GM12878 (cell line): ENCODE data around the gene RASAL3. TPM values are rescaled to one million over a fixed set of nuclear protein-coding genes. Genes with fewer than 3 reads are reported as not detected.

Experiments used
- ATAC-seq: fragments of 200-7000 bp; cut with Tn5 transposase; 3 replicates; pipeline ENCODE4 v1.9.1; 2020; ENCODE audit warnings: mild to moderate bottlenecking, moderate library complexity
- BruUV-seq: library from RNA; stranded (reverse); fragments of 400-500 nt; replicated peaks from 2 replicates; lab custom pipeline; 2021; lab: Mats Ljungman, UMichigan
- CTCF ChIA-PET: fragments of 300-600 bp; sonication (Branson Sonifier 250); formaldehyde crosslinking; extraction: SDS; loops from one replicate; lab custom pipeline; 2021; ENCODE audit warnings: inconsistent platforms; lab: Yijun Ruan, JAX
- POLR2A ChIA-PET: fragments of 350-600 bp; formaldehyde crosslinking; extraction: SDS; loops from one replicate; lab custom pipeline; 2021; ENCODE audit warnings: inconsistent platforms; lab: Charles Lee
- RAD21 ChIA-PET: fragments of 300-600 bp; sonication (Branson Sonifier 250); formaldehyde crosslinking; loops from one replicate; lab custom pipeline; 2023; ENCODE audit warnings: antibody characterized with exemption; ENCODE audit not compliant: unreplicated experiment; lab: Charles Lee
- SMC1A ChIA-PET: fragments of 300-600 bp; sonication (Branson Sonifier 250); formaldehyde crosslinking; loops from one replicate; lab custom pipeline; 2023; ENCODE audit not compliant: unreplicated experiment, uncharacterized antibody; lab: Charles Lee
- DNase-seq: peaks from one replicate; pipeline ENCODE4 v3.0.0-alpha.2; 2011; ENCODE audit warnings: low read depth, low spot score
- FAIRE-seq: peaks from 3 replicates; lab custom pipeline; 2011; peaks lifted over from hg19 to GRCh38; lab: Jason Lieb, UNC
- H2AFZ ChIP-seq: 2 replicates; pipeline ENCODE4 v1.6.0; 2011; ENCODE audit warnings: low read depth, low read length, control low read depth; ENCODE audit not compliant: control insufficient read depth
- H3K27ac ChIP-seq: 2 replicates; pipeline ENCODE4 v1.5.1; 2011; ENCODE audit warnings: control low read depth; ENCODE audit not compliant: control insufficient read depth, insufficient read depth
- H3K27me3 ChIP-seq, 2 experiments: replicated peaks in 1 of 2; 2 replicates each; pipeline versions ENCODE4 v1.6.0 to v1.6.1; 2011; ENCODE audit warnings: low read length in 1 of 2; ENCODE audit not compliant: control insufficient read depth in 2 of 2, insufficient read depth in 2 of 2
- H3K36me3 ChIP-seq, 2 experiments: 2 replicates each; pipeline ENCODE4 v1.5.1; 2011; ENCODE audit warnings: low read length in 1 of 2; ENCODE audit not compliant: control insufficient read depth in 2 of 2, insufficient read depth in 2 of 2
- H3K4me1 ChIP-seq: 2 replicates; pipeline ENCODE4 v1.6.1; 2011; ENCODE audit warnings: mild to moderate bottlenecking, low read length, moderate library complexity, mixed read lengths; ENCODE audit not compliant: control insufficient read depth, insufficient read depth
- H3K4me2 ChIP-seq: 2 replicates; pipeline ENCODE4 v1.6.0; 2011; ENCODE audit warnings: control low read depth; ENCODE audit not compliant: control insufficient read depth, insufficient read depth
- H3K4me3 ChIP-seq: fragments of 200-600 bp; sonication (generic); 2 replicates; pipeline ENCODE4 v1.5.1; 2016
- H3K79me2 ChIP-seq: 2 replicates; pipeline ENCODE4 v1.6.0; 2011; ENCODE audit warnings: low read length; ENCODE audit not compliant: control insufficient read depth, insufficient read depth
- H3K9ac ChIP-seq: 2 replicates; pipeline ENCODE4 v1.8.0; 2011; ENCODE audit warnings: low read length, control low read depth, mixed read lengths; ENCODE audit not compliant: control insufficient read depth, insufficient read depth
- H3K9me3 ChIP-seq: replicated peaks from 3 replicates; pipeline ENCODE4 v1.5.1; 2011; ENCODE audit warnings: mild to moderate bottlenecking, low read length; ENCODE audit not compliant: control insufficient read depth, insufficient read depth
- H4K20me1 ChIP-seq: 2 replicates; pipeline ENCODE4 v1.6.0; 2011; ENCODE audit not compliant: control insufficient read depth, insufficient read depth
- BHLHE40 ChIP-seq, 2 experiments: fragments of 450-650 bp in 1 of 2; IDR thresholded peaks; 2 replicates each; pipeline ENCODE4 v1.6.1; 2011 to 2017; ENCODE audit warnings: low read depth in 2 of 2, borderline replicate concordance in 1 of 2, improper control_type of control experiment in 1 of 2, low read length in 1 of 2, mild to moderate bottlenecking in 1 of 2
- MEF2A ChIP-seq: IDR thresholded peaks from 2 replicates; pipeline ENCODE4 v1.6.1; 2011; ENCODE audit warnings: low read depth, mild to moderate bottlenecking, low read length, moderate library complexity; ENCODE audit not compliant: insufficient read depth
- MXI1 ChIP-seq: fragments of 150-350 bp; IDR thresholded peaks from 2 replicates; pipeline ENCODE4 v1.6.1; 2011; ENCODE audit warnings: low read depth, mild to moderate bottlenecking, inconsistent platforms, low read length, improper control_type of control experiment
- POLR2A ChIP-seq: IDR thresholded peaks from 2 replicates; pipeline ENCODE4 v1.6.1; 2011; ENCODE audit warnings: low read depth, mild to moderate bottlenecking, low read length
- RAD51 ChIP-seq: fragments of 450-650 bp; IDR thresholded peaks from 2 replicates; pipeline ENCODE4 v1.6.1; 2016; ENCODE audit warnings: moderate library complexity, mild to moderate bottlenecking, inconsistent platforms
- TCF12 ChIP-seq: IDR thresholded peaks from 2 replicates; pipeline ENCODE4 v1.6.1; 2011; ENCODE audit warnings: low read depth, mild to moderate bottlenecking, low read length
- ZNF274 ChIP-seq: IDR thresholded peaks from one replicate; pipeline ENCODE4 v1.8.0; 2011; ENCODE audit not compliant: insufficient read length, insufficient read depth
- ZNF384 ChIP-seq: IDR thresholded peaks from 2 replicates; pipeline ENCODE4 v1.6.1; 2012; ENCODE audit warnings: low read depth, mild to moderate bottlenecking, low read length, improper control_type of control experiment, borderline replicate concordance
- ZSCAN29 ChIP-seq: fragments of 450-650 bp; IDR thresholded peaks from 2 replicates; pipeline ENCODE4 v1.6.1; 2017; ENCODE audit warnings: mild to moderate bottlenecking, moderate library complexity
- WGBS: methylation state at CpG from one replicate; pipeline ENCODE4 v1.1.6; 2016; ENCODE audit warnings: low lambda C conversion rate; ENCODE audit not compliant: insufficient replicate concordance, insufficient coverage; ENCODE audit errors: missing lambda C conversion rate; 5-methylcytosine and 5-hydroxymethylcytosine counted together
- in situ Hi-C: fragments of 300-500 bp; cut with MboI; formaldehyde crosslinking; loops from 9 replicates; pipeline ENCODE4 v1.14.3; 2018; ENCODE audit warnings: mixed read lengths
- intact Hi-C: fragments of 100-400 bp; cut with micrococcal nuclease; formaldehyde crosslinking; loops from one replicate; pipeline ENCODE4 v1.14.2; 2022; ENCODE audit not compliant: unreplicated experiment
- polyA plus RNA-seq, 11 experiments: library from polyadenylated mRNA; depleted of rRNA in 4 of 11; unstranded in 6 of 11; stranded (reverse) in 5 of 11; fragments of >200 nt; fragmentation: Nextera tagmentation in 4 of 11; fragmentation: Illumina TruSeq in 1 of 11; extraction: Ambion mirVana in 4 of 11; extraction: Trizol in 1 of 11; gene quantifications; 1 replicate in 1 of 11; 2 replicates in 10 of 11; pipeline versions ENCODE4 v1.2.1 to v1.2.3, GENCODE V29; 2011 to 2016; ENCODE audit warnings: inconsistent platforms in 2 of 11, missing spikeins in 2 of 11, low read depth in 1 of 11
- total RNA-seq, 4 experiments: library from RNA; depleted of rRNA in 3 of 4; stranded (reverse); fragments of >200 nt in 3 of 4; fragmentation: Illumina TruSeq in 1 of 4; extraction: Trizol in 1 of 4; gene quantifications; 2 replicates each; pipeline versions ENCODE4 v1.2.1 to v1.2.3, GENCODE V29; 2013 to 2021
- TF ChIP-seq, protein P1 (sequence below): IDR thresholded peaks from 2 replicates; pipeline ENCODE4 v1.6.1; 2012; ENCODE audit warnings: low read depth, low read length, improper control_type of control experiment
- TF ChIP-seq, protein P2 (sequence below): fragments of 450-650 bp; formaldehyde crosslinking; IDR thresholded peaks from 2 replicates; pipeline ENCODE4 v1.4.0; 2020; ENCODE audit warnings: mild to moderate bottlenecking, moderate library complexity
- TF ChIP-seq, protein P3 (sequence below): IDR thresholded peaks from 2 replicates; pipeline ENCODE4 v1.6.1; 2011; ENCODE audit warnings: low read depth, low read length, improper control_type of control experiment, borderline replicate concordance

RASAL3 gene
- total and polyA plus RNA-seq, 10 of the 15 experiments (the other 5 are each of a cell fraction or from before 2014, with no cell fraction given), result 1.7 to 81.3 (median 23.2) TPM

DNA sequence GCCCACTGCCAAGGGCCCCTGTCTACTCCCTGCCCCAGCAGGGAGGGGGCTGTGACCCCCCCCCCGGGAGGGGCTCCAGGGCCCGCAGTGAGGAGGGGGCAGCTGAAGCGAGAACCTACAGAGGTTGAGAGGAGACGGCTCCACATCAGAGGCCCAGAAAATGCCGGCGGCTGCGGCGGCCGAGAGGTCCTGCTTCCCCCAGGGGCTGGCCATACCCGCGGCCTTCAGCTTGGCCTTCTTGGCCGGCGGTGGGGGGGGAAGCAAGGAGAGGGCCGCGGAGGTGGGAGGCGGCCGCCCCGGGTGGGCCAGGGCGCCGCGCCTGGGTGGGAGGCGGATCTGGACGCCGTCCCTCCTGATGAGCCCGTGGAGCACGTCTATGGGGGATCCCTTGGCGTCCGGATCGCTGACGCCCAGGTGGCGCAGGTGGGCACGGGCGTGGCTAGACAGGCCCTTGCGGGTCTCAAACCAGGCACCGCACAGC lies 36.3 kb downstream of the RASAL3 start:
- Histone ChIP-seq H3K27me3 (no peaks in the 10 kb centered on the region), H3K36me3 (peaks cover 13 to 40% of the 10 kb centered on the region in 2 experiments), H3K79me2 (peaks cover 32% of the 10 kb centered on the region), H4K20me1 (no peaks in the 10 kb centered on the region), H3K4me2 (no peak overlapping the region), H3K27ac (no peak overlapping the region), H3K4me3 (no peak overlapping the region), H3K4me1 (peaks cover 10% of the 10 kb centered on the region), H3K9me3 (no peaks in the 10 kb centered on the region; the same call in 2 of the 3 replicates), H3K9ac (no peak overlapping the region), H2AFZ (no peak overlapping the region)
- RAD21 ChIA-PET, result no interaction called here
- no TSS peak for BruUV-seq
- WGBS, result over 99% methylated on average over 19 of the region's 35 CpGs
- DNase-seq (no peak), ATAC-seq (no peak), FAIRE-seq (no peak)
- in situ Hi-C loops, result loop anchor here (5.0 kb wide), 1 partner anchor 129 kb away; no protein-coding TSS in a partner anchor
- CTCF ChIA-PET, result no interaction called here
- intact Hi-C loops, result no loop called here
- POLR2A ChIA-PET, result no interaction called here
- SMC1A ChIA-PET, result interaction anchor here (1.0 kb wide), 1 partner anchor 8 kb away, joined by 4 read pairs; no protein-coding TSS in a partner anchor
- no peak for TF ChIP-seq TCF12
- TF ChIP-seq POLR2A, result 0 out of 2 replicates have a peak, but pooled peaks have one; percentile 13

GRCh38 chr19:15427350-15427700 lies 37.0 kb downstream of the RASAL3 start:
- H3K27ac ChIP-seq, result no peak overlapping the region
- intact Hi-C loops, result no loop called here
- no peak overlapping the region for H3K4me2 ChIP-seq
- 98% methylated on average over 25 of the region's 25 CpGs for WGBS
- H3K9me3 ChIP-seq, result no peaks in the 10 kb centered on the region; the same call in 2 of the 3 replicates
- in situ Hi-C loops, result loop anchor here (5.0 kb wide), 1 partner anchor 130 kb away; no protein-coding TSS in a partner anchor
- H4K20me1 ChIP-seq, result no peaks in the 10 kb centered on the region
- peaks cover 10% of the 10 kb centered on the region for H3K4me1 ChIP-seq
- H3K27me3 ChIP-seq, result no peaks in the 10 kb centered on the region
- H3K9ac ChIP-seq, result no peak overlapping the region
- POLR2A ChIA-PET, result no interaction called here
- H3K4me3 ChIP-seq, result no peak overlapping the region
- no peak overlapping the region for H2AFZ ChIP-seq
- ATAC-seq, result no peak
- peaks cover 28% of the 10 kb centered on the region for H3K79me2 ChIP-seq
- SMC1A ChIA-PET, result no interaction called here
- FAIRE-seq, result no peak
- RAD21 ChIA-PET, result no interaction called here
- CTCF ChIA-PET, result no interaction called here
- DNase-seq, result no peak
- no TSS peak for BruUV-seq
- H3K36me3 ChIP-seq, result peaks cover 14 to 45% of the 10 kb centered on the region in 2 experiments
- TF ChIP-seq ZNF274 (no peak), MXI1 (no peak), MEF2A (no peak), RAD51 (no peak), ZSCAN29 (no peak), ZNF384 (no peak), BHLHE40 (IDR thresholded peaks at IDR 0.05; ENCODE audit: borderline replicate concordance in 1 of 2, low read depth in 2 of 2, low read length in 1 of 2) (no peak)
- TF ChIP-seq, protein P1, sequence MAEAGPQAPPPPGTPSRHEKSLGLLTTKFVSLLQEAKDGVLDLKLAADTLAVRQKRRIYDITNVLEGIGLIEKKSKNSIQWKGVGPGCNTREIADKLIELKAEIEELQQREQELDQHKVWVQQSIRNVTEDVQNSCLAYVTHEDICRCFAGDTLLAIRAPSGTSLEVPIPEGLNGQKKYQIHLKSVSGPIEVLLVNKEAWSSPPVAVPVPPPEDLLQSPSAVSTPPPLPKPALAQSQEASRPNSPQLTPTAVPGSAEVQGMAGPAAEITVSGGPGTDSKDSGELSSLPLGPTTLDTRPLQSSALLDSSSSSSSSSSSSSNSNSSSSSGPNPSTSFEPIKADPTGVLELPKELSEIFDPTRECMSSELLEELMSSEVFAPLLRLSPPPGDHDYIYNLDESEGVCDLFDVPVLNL, result no peak
- TF ChIP-seq, protein P2, sequence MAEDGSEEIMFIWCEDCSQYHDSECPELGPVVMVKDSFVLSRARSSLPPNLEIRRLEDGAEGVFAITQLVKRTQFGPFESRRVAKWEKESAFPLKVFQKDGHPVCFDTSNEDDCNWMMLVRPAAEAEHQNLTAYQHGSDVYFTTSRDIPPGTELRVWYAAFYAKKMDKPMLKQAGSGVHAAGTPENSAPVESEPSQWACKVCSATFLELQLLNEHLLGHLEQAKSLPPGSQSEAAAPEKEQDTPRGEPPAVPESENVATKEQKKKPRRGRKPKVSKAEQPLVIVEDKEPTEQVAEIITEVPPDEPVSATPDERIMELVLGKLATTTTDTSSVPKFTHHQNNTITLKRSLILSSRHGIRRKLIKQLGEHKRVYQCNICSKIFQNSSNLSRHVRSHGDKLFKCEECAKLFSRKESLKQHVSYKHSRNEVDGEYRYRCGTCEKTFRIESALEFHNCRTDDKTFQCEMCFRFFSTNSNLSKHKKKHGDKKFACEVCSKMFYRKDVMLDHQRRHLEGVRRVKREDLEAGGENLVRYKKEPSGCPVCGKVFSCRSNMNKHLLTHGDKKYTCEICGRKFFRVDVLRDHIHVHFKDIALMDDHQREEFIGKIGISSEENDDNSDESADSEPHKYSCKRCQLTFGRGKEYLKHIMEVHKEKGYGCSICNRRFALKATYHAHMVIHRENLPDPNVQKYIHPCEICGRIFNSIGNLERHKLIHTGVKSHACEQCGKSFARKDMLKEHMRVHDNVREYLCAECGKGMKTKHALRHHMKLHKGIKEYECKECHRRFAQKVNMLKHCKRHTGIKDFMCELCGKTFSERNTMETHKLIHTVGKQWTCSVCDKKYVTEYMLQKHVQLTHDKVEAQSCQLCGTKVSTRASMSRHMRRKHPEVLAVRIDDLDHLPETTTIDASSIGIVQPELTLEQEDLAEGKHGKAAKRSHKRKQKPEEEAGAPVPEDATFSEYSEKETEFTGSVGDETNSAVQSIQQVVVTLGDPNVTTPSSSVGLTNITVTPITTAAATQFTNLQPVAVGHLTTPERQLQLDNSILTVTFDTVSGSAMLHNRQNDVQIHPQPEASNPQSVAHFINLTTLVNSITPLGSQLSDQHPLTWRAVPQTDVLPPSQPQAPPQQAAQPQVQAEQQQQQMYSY (CRISPR knock-in tag), result no peak
- TF ChIP-seq, protein P3, sequence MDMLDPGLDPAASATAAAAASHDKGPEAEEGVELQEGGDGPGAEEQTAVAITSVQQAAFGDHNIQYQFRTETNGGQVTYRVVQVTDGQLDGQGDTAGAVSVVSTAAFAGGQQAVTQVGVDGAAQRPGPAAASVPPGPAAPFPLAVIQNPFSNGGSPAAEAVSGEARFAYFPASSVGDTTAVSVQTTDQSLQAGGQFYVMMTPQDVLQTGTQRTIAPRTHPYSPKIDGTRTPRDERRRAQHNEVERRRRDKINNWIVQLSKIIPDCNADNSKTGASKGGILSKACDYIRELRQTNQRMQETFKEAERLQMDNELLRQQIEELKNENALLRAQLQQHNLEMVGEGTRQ, result no peak
